ENCODE data around the gene FRMD4A. TPM values are rescaled to one million over a fixed set of nuclear protein-coding genes. Genes with fewer than 3 reads are reported as not detected.
A peak's percentile ranks its signal among the peaks of the same experiment; 100 is the strongest.

The FRMD4A gene
- total and polyA plus RNA-seq, 2 experiments from 2014 or later, result 3.7 to 12.6 TPM

- no peak for TF ChIP-seq CTCF (IDR thresholded peaks at IDR 0.05; ENCODE audit: low read depth, low read length)
- H3K27ac ChIP-seq, result no peak overlapping the region
- no peaks in the 10 kb centered on the region for H3K36me3 ChIP-seq
- no peaks in the 10 kb centered on the region for H3K9me3 ChIP-seq (ENCODE audit: low read depth)
- H3K4me3 ChIP-seq, result no peak overlapping the region
- no peaks in the 10 kb centered on the region for H3K4me1 ChIP-seq (ENCODE audit: low read depth)
- DNase-seq (ENCODE audit: low read depth in 1 of 2, low spot score in 1 of 2), result no peak
- no peaks in the 10 kb centered on the region for H3K27me3 ChIP-seq
Measured at GRCh38 chr10:13693783-13694700, 636.7 kb downstream of the FRMD4A start.

GRCh38 chr10:13690281-13690825 lies 640.4 kb downstream of the FRMD4A start:
- H3K9me3 ChIP-seq (ENCODE audit: low read depth), result no peaks in the 10 kb centered on the region
- no peak overlapping the region for H3K4me3 ChIP-seq
- H3K27me3 ChIP-seq, result no peaks in the 10 kb centered on the region
- no peak for TF ChIP-seq CTCF (IDR thresholded peaks at IDR 0.05; ENCODE audit: low read depth, low read length)
- no peaks in the 10 kb centered on the region for H3K36me3 ChIP-seq
- no peak for DNase-seq (ENCODE audit: low read depth in 1 of 2, low spot score in 1 of 2)
- H3K4me1 ChIP-seq (ENCODE audit: low read depth), result no peaks in the 10 kb centered on the region
- H3K27ac ChIP-seq, result no peak overlapping the region

- Histone ChIP-seq H3K36me3 (no peaks in the 10 kb centered on the region), H3K27me3 (no peaks in the 10 kb centered on the region), H3K9me3 (ENCODE audit: low read depth) (no peaks in the 10 kb centered on the region), H3K4me3 (no peak overlapping the region), H3K27ac (peak overlapping the region; percentile 67), H3K4me1 (ENCODE audit: low read depth) (no peaks in the 10 kb centered on the region)
- peak; percentile 31 to 59 for DNase-seq (ENCODE audit: low read depth in 1 of 2, low spot score in 1 of 2)
- TF ChIP-seq CTCF (IDR thresholded peaks at IDR 0.05; ENCODE audit: low read depth, low read length), result no peak
Measured at GRCh38 chr10:13686331-13686752, 644.4 kb downstream of the FRMD4A start.

- Histone ChIP-seq H3K36me3 (no peaks in the 10 kb centered on the region), H3K4me1 (ENCODE audit: low read depth) (no peaks in the 10 kb centered on the region), H3K27ac (peak overlapping the region; percentile 67), H3K9me3 (ENCODE audit: low read depth) (no peaks in the 10 kb centered on the region), H3K27me3 (no peaks in the 10 kb centered on the region), H3K4me3 (no peak overlapping the region)
- DNase-seq (ENCODE audit: low read depth in 1 of 2, low spot score in 1 of 2), result no peak
- TF ChIP-seq CTCF (IDR thresholded peaks at IDR 0.05; ENCODE audit: low read depth, low read length), result no peak
Measured at GRCh38 chr10:13685885-13686284, 644.8 kb downstream of the FRMD4A start.

- no peaks in the 10 kb centered on the region for H3K27me3 ChIP-seq
- no peaks in the 10 kb centered on the region for H3K9me3 ChIP-seq (ENCODE audit: low read depth)
- no peak overlapping the region for H3K27ac ChIP-seq
- no peaks in the 10 kb centered on the region for H3K4me1 ChIP-seq (ENCODE audit: low read depth)
- no peaks in the 10 kb centered on the region for H3K36me3 ChIP-seq
- no peak for TF ChIP-seq CTCF (IDR thresholded peaks at IDR 0.05; ENCODE audit: low read depth, low read length)
- no peak overlapping the region for H3K4me3 ChIP-seq
- DNase-seq (ENCODE audit: low read depth in 1 of 2, low spot score in 1 of 2), result peak in 1 of 2 donors; percentile 53
Measured at GRCh38 chr10:13684806-13685482, 645.8 kb downstream of the FRMD4A start.
